LNCaP clone FGC (cell line): ENCODE data around the gene TOR2A.

ENCODE experiments used
- DNase-seq: peaks from one replicate; pipeline ENCODE4 v3.0.0-alpha.2; 2011; ENCODE audit warnings: low read depth
- H3K4me3 ChIP-seq: 2 replicates; pipeline ENCODE4 v1.5.1; 2011; ENCODE audit warnings: mild to moderate bottlenecking, low read depth, low read length, control low read depth
- CTCF ChIP-seq: IDR thresholded peaks from 2 replicates; pipeline ENCODE4 v1.5.1; 2012; ENCODE audit warnings: mild to moderate bottlenecking; ENCODE audit not compliant: control insufficient read depth, insufficient read depth; ENCODE audit errors: extremely low read depth

TOR2A gene

GRCh38 chr9:127732444-127732843 lies 2.6 kb downstream of the TOR2A start:
- no peak for DNase-seq
- H3K4me3 ChIP-seq = no peak overlapping the region
- TF ChIP-seq CTCF = no peak

GRCh38 chr9:127731938-127732337 lies 3.2 kb downstream of the TOR2A start:
- H3K4me3 ChIP-seq = no peak overlapping the region
- no peak for DNase-seq
- TF ChIP-seq CTCF = no peak

- TF ChIP-seq CTCF = no peak
- DNase-seq = no peak
- H3K4me3 ChIP-seq = no peak overlapping the region
Observed at GRCh38 chr9:127730799-127731410, 4.2 kb downstream of the TOR2A start.

GRCh38 chr9:127730262-127730661 lies 4.8 kb downstream of the TOR2A start:
- TF ChIP-seq CTCF = no peak
- no peak overlapping the region for H3K4me3 ChIP-seq
- DNase-seq = no peak

GRCh38 chr9:127729522-127730256 lies 5.4 kb downstream of the TOR2A start:
- no peak for TF ChIP-seq CTCF
- no peak overlapping the region for H3K4me3 ChIP-seq
- DNase-seq = no peak

- H3K4me3 ChIP-seq = no peak overlapping the region
- DNase-seq = no peak
- no peak for TF ChIP-seq CTCF
Observed at GRCh38 chr9:127728808-127729207, 6.3 kb downstream of the TOR2A start.

GRCh38 chr9:127726871-127727270 lies 8.2 kb downstream of the TOR2A start:
- H3K4me3 ChIP-seq = no peak overlapping the region
- no peak for TF ChIP-seq CTCF
- no peak for DNase-seq
